Measurements from ENCODE around the gene MDC1. TPM values are rescaled to one million over a fixed set of nuclear protein-coding genes. Genes with fewer than 3 reads are reported as not detected.

MDC1 gene
- total and polyA plus RNA-seq, 2 donors (not counting 3 experiments of a cell fraction or from before 2014, with no cell fraction given), result 16.8 to 42.3 TPM

DNA sequence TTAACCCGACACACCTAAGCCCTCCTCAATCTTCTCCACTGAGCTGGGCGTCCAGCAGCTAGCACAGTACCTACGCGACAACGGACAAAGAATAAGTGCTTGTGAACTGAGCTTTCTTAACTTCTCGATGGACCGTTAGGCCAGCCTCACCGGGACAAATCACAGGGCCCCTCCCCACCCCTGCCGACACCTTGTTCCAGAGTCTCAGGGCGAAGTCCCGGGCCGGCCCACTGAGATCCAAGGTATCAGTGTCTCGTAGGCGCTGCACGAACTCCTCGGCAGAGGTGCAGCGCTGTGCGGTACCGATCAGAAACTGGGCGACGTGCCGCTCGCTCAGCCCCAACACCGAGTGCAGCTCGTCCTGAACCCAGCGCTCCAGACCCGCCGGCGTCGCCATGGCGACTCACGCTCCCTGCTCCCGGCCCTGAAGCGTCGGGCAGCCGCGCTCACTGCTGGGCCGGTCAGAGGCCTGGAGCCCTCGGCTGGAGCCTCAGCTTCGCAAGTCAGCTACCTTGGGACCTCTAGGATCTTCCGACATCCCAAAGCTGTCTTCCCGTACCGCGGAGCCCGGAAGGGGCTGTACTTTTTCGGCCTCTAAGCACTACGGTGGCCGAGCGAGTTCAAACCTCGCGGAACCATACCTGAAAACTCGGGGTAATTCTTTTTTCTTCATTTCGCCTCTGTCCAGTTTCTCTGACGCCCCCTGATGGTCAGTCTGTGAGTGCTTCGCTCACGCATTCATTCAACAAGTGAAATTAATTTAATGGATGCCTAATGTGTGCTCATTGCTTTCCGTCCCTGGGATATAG lies 44.4 kb downstream of the MDC1 start, which contains the start of gene DHX16:
TSS of gene DHX16 (minus strand) at position 562 of the 809 bp plus-strand sequence. CDS start at position 397, 165 bp downstream.
- FAIRE-seq (peak; percentile 99), DNase-seq (ENCODE audit: low read depth, low spot score) (peak; percentile 97)
- BruUV-seq (replicated peaks), result TSS peak; percentile 37
- H3K27ac ChIP-seq (ENCODE audit: insufficient read depth, low read depth, low read length), result peak within 1 kb of the TSS; percentile 11
- dilution Hi-C loops (cut with MboI; ENCODE audit: extremely low pct_ligation_motif_present, low sequenced_read_pairs) (no loop called here), intact Hi-C loops (cut with micrococcal nuclease) (loop anchor here (1.0 to 5.0 kb wide), 4 partner anchors 25 to 190 kb away; partner anchors contain the start of gene C6orf136)
- peak within 1 kb of the TSS; percentile 82 for H3K4me2 ChIP-seq (ENCODE audit: insufficient read depth, low read length)
- H3K27me3 ChIP-seq (ENCODE audit: control insufficient read depth in 2 of 2, insufficient read depth in 2 of 2, low read length in 2 of 2), result no peaks in the 10 kb centered on the region
- H2AFZ ChIP-seq (ENCODE audit: low read depth, low read length), result peak within 1 kb of the TSS; percentile 58
- peaks cover 9 to 24% of the 10 kb centered on the region in 2 experiments for H3K36me3 ChIP-seq (ENCODE audit: control insufficient read depth in 2 of 2, extremely low read depth in 1 of 2, insufficient read depth in 2 of 2, low read length in 2 of 2)
- H4K20me1 ChIP-seq (replicated peaks; ENCODE audit: control insufficient read depth, extremely low read depth, insufficient read depth, low read length), result no peaks in the 10 kb centered on the region
- no peaks in the 10 kb centered on the region for H3K9me1 ChIP-seq (replicated peaks; ENCODE audit: control insufficient read depth, extremely low read depth, insufficient read depth, low read length)
- peaks cover 11% of the 10 kb centered on the region for H3K79me2 ChIP-seq (ENCODE audit: control insufficient read depth, insufficient read depth, low read length)
- ChIA-PET POLR2A (interaction anchor here (1.0 to 1.3 kb wide), 2 partner anchors 9 to 58 kb away, joined by 6 to 17 read pairs; no protein-coding TSS in a partner anchor), CTCF (interaction anchor here (0.7 to 5.6 kb wide), 26 partner anchors 8 to 415 kb away, joined by 3 to 55 read pairs (median 6); partner anchors contain the start of genes ABCF1, MRPS18B, NRM and PRR3)
- TF ChIP-seq POLR2A (IDR thresholded peaks at IDR 0.05; ENCODE audit: low read depth, low read length), result peak; percentile 85
- peak; percentile 91 for TF ChIP-seq POLR2AphosphoS5 (IDR thresholded peaks at IDR 0.05; ENCODE audit: insufficient read depth, low read depth, low read length)
- TF ChIP-seq, protein P1, sequence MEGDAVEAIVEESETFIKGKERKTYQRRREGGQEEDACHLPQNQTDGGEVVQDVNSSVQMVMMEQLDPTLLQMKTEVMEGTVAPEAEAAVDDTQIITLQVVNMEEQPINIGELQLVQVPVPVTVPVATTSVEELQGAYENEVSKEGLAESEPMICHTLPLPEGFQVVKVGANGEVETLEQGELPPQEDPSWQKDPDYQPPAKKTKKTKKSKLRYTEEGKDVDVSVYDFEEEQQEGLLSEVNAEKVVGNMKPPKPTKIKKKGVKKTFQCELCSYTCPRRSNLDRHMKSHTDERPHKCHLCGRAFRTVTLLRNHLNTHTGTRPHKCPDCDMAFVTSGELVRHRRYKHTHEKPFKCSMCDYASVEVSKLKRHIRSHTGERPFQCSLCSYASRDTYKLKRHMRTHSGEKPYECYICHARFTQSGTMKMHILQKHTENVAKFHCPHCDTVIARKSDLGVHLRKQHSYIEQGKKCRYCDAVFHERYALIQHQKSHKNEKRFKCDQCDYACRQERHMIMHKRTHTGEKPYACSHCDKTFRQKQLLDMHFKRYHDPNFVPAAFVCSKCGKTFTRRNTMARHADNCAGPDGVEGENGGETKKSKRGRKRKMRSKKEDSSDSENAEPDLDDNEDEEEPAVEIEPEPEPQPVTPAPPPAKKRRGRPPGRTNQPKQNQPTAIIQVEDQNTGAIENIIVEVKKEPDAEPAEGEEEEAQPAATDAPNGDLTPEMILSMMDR (IDR thresholded peaks at IDR 0.05; ENCODE audit: extremely low read depth in 1 of 2, insufficient read depth in 1 of 2, low read depth in 1 of 2, low read length in 2 of 2), result peak; percentile 84 to 93
- no peak for TF ChIP-seq JUN (IDR thresholded peaks at IDR 0.05; ENCODE audit: borderline replicate concordance, insufficient read depth, insufficient read length, low read depth)
- no peak for TF ChIP-seq MYC (IDR thresholded peaks at IDR 0.05; ENCODE audit: low read depth, low read length)
- peak within 1 kb of the TSS; percentile 38 to 82 (median 73) for H3K4me3 ChIP-seq (replicated peaks in 1 of 3; ENCODE audit: insufficient read depth in 1 of 3, low read depth in 1 of 3, low read length in 3 of 3)
- peaks cover 6% of the 10 kb centered on the region for H3K4me1 ChIP-seq (ENCODE audit: control insufficient read depth, extremely low read depth, insufficient read depth, low read length)
- peak within 1 kb of the TSS; percentile 72 for H3K9ac ChIP-seq (replicated peaks; ENCODE audit: extremely low read depth, insufficient read depth, low read length)
- no peaks in the 10 kb centered on the region for H3K9me3 ChIP-seq (replicated peaks; ENCODE audit: control insufficient read depth, insufficient read depth, low read length)

Data from endothelial cell of umbilical vein (primary cell).